GM12875 (cell line): Measurements from ENCODE around the gene EYA2.

Experiments
- H3K4me3 ChIP-seq: one replicate; pipeline ENCODE4 v1.5.1; 2011; ENCODE audit warnings: low read depth, low read length, control low read depth
- CTCF ChIP-seq: IDR thresholded peaks from 2 replicates; pipeline ENCODE4 v1.5.1; 2011; ENCODE audit warnings: low read depth, mild to moderate bottlenecking, control low read depth, inconsistent platforms, low read length, moderate library complexity, borderline replicate concordance; ENCODE audit not compliant: insufficient read depth

Gene EYA2

GRCh38 chr20:46894579-46894958 lies at the start of gene EYA2:
TSS of gene EYA2 (plus strand) at chr20:46894843. CDS start at chr20:46990011, 95,168 bp downstream.
- no peak for TF ChIP-seq CTCF
- peak within 1 kb of the TSS; percentile 73 for H3K4me3 ChIP-seq

GRCh38 chr20:46844965-46845364 lies 49.7 kb upstream of the EYA2 start:
- TF ChIP-seq CTCF, result no peak
- no peak overlapping the region for H3K4me3 ChIP-seq

GRCh38 chr20:46849269-46849668 lies 45.4 kb upstream of the EYA2 start:
- H3K4me3 ChIP-seq, result no peak overlapping the region
- TF ChIP-seq CTCF, result no peak

- no peak overlapping the region for H3K4me3 ChIP-seq
- no peak for TF ChIP-seq CTCF
These were observed 44.9 kb upstream of the EYA2 start for GRCh38 chr20:46849751-46850150.

- TF ChIP-seq CTCF, result no peak
- no peak overlapping the region for H3K4me3 ChIP-seq
These were observed 44.2 kb upstream of the EYA2 start for GRCh38 chr20:46850416-46850815.

GRCh38 chr20:46850896-46851295 lies 43.7 kb upstream of the EYA2 start:
- no peak for TF ChIP-seq CTCF
- no peak overlapping the region for H3K4me3 ChIP-seq

GRCh38 chr20:46851746-46852145 lies 42.9 kb upstream of the EYA2 start:
- no peak overlapping the region for H3K4me3 ChIP-seq
- TF ChIP-seq CTCF, result no peak
